Suppressor macrophage treated with lipopolysaccharide for 4 hours (primary cell): ENCODE measurements around the gene CFAP97D2.
"Not testable (repeated sequence)": the region's sequence is repeated elsewhere in the genome, so short reads cannot be mapped to it uniquely, and the experiment has no call there.

Experiments used
- DNase-seq: peaks from one replicate; pipeline ENCODE4 v3.0.0-alpha.2; 2020

Gene CFAP97D2

GRCh38 chr13:114158869-114159666 lies 20.0 kb upstream of the CFAP97D2 start:
- DNase-seq, result not testable (repeated sequence)

- no peak for DNase-seq
Observed at GRCh38 chr13:114161028-114161556, 18.0 kb upstream of the CFAP97D2 start.

GRCh38 chr13:114161644-114162532 lies 17.2 kb upstream of the CFAP97D2 start:
- DNase-seq, result peak; percentile 73

- DNase-seq, result no peak
Observed at GRCh38 chr13:114162533-114162922, 16.5 kb upstream of the CFAP97D2 start.

- DNase-seq, result no peak
Observed at GRCh38 chr13:114164053-114164452, 15.0 kb upstream of the CFAP97D2 start.

GRCh38 chr13:114164681-114165429 lies 14.2 kb upstream of the CFAP97D2 start:
- DNase-seq, result no peak

GRCh38 chr13:114166381-114167131 lies 12.5 kb upstream of the CFAP97D2 start:
- peak; percentile 64 for DNase-seq

GRCh38 chr13:114167426-114167825 lies 11.6 kb upstream of the CFAP97D2 start:
- DNase-seq, result peak; percentile 78

GRCh38 chr13:114167885-114168284 lies 11.2 kb upstream of the CFAP97D2 start:
- no peak for DNase-seq

- DNase-seq, result no peak
Observed at GRCh38 chr13:114173272-114173671, 5.8 kb upstream of the CFAP97D2 start.

GRCh38 chr13:114173745-114174144 lies 5.3 kb upstream of the CFAP97D2 start:
- DNase-seq, result no peak

- DNase-seq, result no peak
Observed at GRCh38 chr13:114174529-114174961, 4.5 kb upstream of the CFAP97D2 start.

GRCh38 chr13:114176359-114176902 lies 2.6 kb upstream of the CFAP97D2 start:
- DNase-seq, result not testable (repeated sequence)

GRCh38 chr13:114177245-114178010 lies 1.6 kb upstream of the CFAP97D2 start:
- DNase-seq, result no peak

- DNase-seq, result no peak
Observed at GRCh38 chr13:114185182-114185971, 6.3 kb downstream of the CFAP97D2 start.

- no peak for DNase-seq
Observed at GRCh38 chr13:114194853-114195252, 15.8 kb downstream of the CFAP97D2 start.

GRCh38 chr13:114196629-114197028 lies 17.6 kb downstream of the CFAP97D2 start:
- DNase-seq, result no peak

GRCh38 chr13:114198556-114198955 lies 19.5 kb downstream of the CFAP97D2 start:
- no peak for DNase-seq

GRCh38 chr13:114199526-114199925 lies 20.5 kb downstream of the CFAP97D2 start:
- DNase-seq, result not testable (repeated sequence)

- DNase-seq, result no peak
Observed at GRCh38 chr13:114199954-114200353, 20.9 kb downstream of the CFAP97D2 start.
